Left ventricle myocardium superior (tissue), 1 donor: ENCODE data around the gene RHCG. TPM values are rescaled to one million over a fixed set of nuclear protein-coding genes. Genes with fewer than 3 reads are reported as not detected.

Experiments used
- ATAC-seq: fragments of 200-7000 bp; cut with Tn5 transposase; one replicate; pipeline ENCODE4 v1.9.1; 2020; ENCODE audit warnings: mild to moderate bottlenecking, moderate library complexity
- DNase-seq: peaks from one replicate; pipeline ENCODE4 v3.0.0-alpha.2; 2020
- intact Hi-C: fragments of 100-400 bp; cut with micrococcal nuclease; formaldehyde crosslinking; loops from one replicate; pipeline ENCODE4 v1.11.0; 2022
- total RNA-seq: library from RNA; stranded (reverse); fragmentation: NEBNext Ultra II Directional; extraction: Animal tissue kit (Norgen Biotek cat#: 25700); gene quantifications from one replicate; pipeline ENCODE4 v1.2.1, GENCODE V29; 2021
- donor health status: DM: no; HTN: yes; CAD: no; lungs with severe emphysema.

Gene RHCG
- total RNA-seq, 1 donor from 2014 or later = not detected

GRCh38 chr15:89506026-89506686 lies 9.8 kb upstream of the RHCG start:
- intact Hi-C loops = no loop called here
- no peak for ATAC-seq
- DNase-seq = no peak

GRCh38 chr15:89504166-89504565 lies 7.8 kb upstream of the RHCG start:
- ATAC-seq = no peak
- DNase-seq = no peak
- intact Hi-C loops = no loop called here

GRCh38 chr15:89502867-89503595 lies 6.6 kb upstream of the RHCG start:
- ATAC-seq (no peak), DNase-seq (no peak)
- intact Hi-C loops = no loop called here

GRCh38 chr15:89501646-89502045 lies 5.3 kb upstream of the RHCG start:
- DNase-seq (no peak), ATAC-seq (no peak)
- intact Hi-C loops = no loop called here

GRCh38 chr15:89500397-89501270 lies 4.3 kb upstream of the RHCG start:
- ATAC-seq (no peak), DNase-seq (no peak)
- intact Hi-C loops = no loop called here

- DNase-seq (no peak), ATAC-seq (no peak)
- intact Hi-C loops = no loop called here
Measured at GRCh38 chr15:89499156-89499555, 2.8 kb upstream of the RHCG start.

GRCh38 chr15:89498574-89498906 lies 2.2 kb upstream of the RHCG start:
- no peak for ATAC-seq
- intact Hi-C loops = no loop called here
- no peak for DNase-seq

GRCh38 chr15:89497231-89497630 lies 848 bp upstream of the RHCG start:
- ATAC-seq (no peak), DNase-seq (no peak)
- intact Hi-C loops = no loop called here

GRCh38 chr15:89495638-89496145 lies 691 bp downstream of the RHCG start:
- no peak for DNase-seq
- intact Hi-C loops = no loop called here
- ATAC-seq = no peak

GRCh38 chr15:89494941-89495637 lies 1.3 kb downstream of the RHCG start:
- intact Hi-C loops = no loop called here
- no peak for ATAC-seq
- DNase-seq = no peak

- ATAC-seq = no peak
- intact Hi-C loops = no loop called here
Measured at GRCh38 chr15:89494031-89494430, 2.4 kb downstream of the RHCG start.

GRCh38 chr15:89492934-89493631 lies 3.3 kb downstream of the RHCG start:
- no peak for DNase-seq
- ATAC-seq = no peak
- intact Hi-C loops = no loop called here

More at GRCh38 chr15:89494031-89494430, 2.4 kb downstream of the RHCG start:
- DNase-seq = no peak

GRCh38 chr15:89492111-89492641 lies 4.2 kb downstream of the RHCG start:
- ATAC-seq = no peak
- DNase-seq = no peak
- intact Hi-C loops = no loop called here

- intact Hi-C loops = no loop called here
- ATAC-seq (no peak), DNase-seq (no peak)
Measured at GRCh38 chr15:89490814-89491315, 5.5 kb downstream of the RHCG start.

- ATAC-seq = no peak
- intact Hi-C loops = no loop called here
Measured at GRCh38 chr15:89490081-89490813, 6.1 kb downstream of the RHCG start.

GRCh38 chr15:89489376-89489775 lies 7.0 kb downstream of the RHCG start:
- no peak for ATAC-seq
- no peak for DNase-seq
- intact Hi-C loops = no loop called here

More at GRCh38 chr15:89490081-89490813, 6.1 kb downstream of the RHCG start:
- DNase-seq = no peak

- DNase-seq (no peak), ATAC-seq (no peak)
- intact Hi-C loops = no loop called here
Measured at GRCh38 chr15:89487791-89488190, 8.6 kb downstream of the RHCG start.

- intact Hi-C loops = no loop called here
- no peak for DNase-seq
Measured at GRCh38 chr15:89486726-89487050, 9.7 kb downstream of the RHCG start.

More at GRCh38 chr15:89486726-89487050, 9.7 kb downstream of the RHCG start:
- no peak for ATAC-seq
